HG03108 (cell line): Measurements from ENCODE around the gene HYCC2.
"Not testable (repeated sequence)": the region's sequence is repeated elsewhere in the genome, so short reads cannot be mapped to it uniquely, and the experiment has no call there.

Experiments
- ATAC-seq: cut with Tn5 transposase; IDR thresholded peaks from one replicate; pipeline ENCODE4 v1.9.1; 2021; ENCODE audit warnings: moderate library complexity; ENCODE audit not compliant: unreplicated experiment

The HYCC2 gene

DNA sequence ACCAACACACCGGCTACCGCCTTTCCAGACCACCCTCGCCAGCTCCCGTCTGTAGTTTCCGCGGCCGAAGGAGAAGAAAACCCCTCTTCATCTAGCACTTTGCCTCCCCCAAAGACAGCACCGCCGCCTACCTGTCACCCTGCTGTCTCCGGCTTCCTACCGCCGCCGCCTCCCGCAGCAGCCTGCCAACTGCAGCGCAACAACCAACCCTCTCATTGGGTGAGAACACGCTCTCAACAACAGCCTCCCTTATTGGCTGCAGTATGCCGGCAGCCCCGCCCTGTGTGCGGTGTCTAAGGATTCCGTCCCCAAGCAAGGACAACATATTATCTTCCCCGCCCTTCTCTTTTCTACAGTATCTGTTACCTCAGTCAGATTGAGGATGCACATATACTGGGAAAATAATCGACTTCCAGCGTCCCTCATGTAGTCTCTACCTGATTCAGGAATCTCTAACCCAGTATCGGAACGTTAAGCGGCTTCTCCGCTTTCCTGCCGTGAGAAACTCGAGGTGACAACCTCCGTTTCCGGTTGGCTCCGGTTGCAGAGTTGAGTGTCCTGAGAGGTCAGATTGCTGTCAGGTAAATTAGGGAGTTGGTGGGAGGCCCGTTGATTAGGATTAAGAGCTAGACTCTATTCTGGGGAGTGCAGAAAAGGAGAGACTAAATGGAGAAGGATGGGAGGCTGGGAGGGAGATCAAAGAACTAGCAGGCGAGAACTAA lies at the start of gene HYCC2, which contains the start of gene NDUFB3:
Gene HYCC2, minus strand, starts transcription at position 193 of the 722 bp plus-strand sequence. CDS start 47,662 bp downstream, outside the sequence.
Gene NDUFB3, plus strand, starts transcription at position 523 of the 722 bp plus-strand sequence. CDS start 6,882 bp downstream, outside the sequence.
- peak; percentile 95 for ATAC-seq

DNA sequence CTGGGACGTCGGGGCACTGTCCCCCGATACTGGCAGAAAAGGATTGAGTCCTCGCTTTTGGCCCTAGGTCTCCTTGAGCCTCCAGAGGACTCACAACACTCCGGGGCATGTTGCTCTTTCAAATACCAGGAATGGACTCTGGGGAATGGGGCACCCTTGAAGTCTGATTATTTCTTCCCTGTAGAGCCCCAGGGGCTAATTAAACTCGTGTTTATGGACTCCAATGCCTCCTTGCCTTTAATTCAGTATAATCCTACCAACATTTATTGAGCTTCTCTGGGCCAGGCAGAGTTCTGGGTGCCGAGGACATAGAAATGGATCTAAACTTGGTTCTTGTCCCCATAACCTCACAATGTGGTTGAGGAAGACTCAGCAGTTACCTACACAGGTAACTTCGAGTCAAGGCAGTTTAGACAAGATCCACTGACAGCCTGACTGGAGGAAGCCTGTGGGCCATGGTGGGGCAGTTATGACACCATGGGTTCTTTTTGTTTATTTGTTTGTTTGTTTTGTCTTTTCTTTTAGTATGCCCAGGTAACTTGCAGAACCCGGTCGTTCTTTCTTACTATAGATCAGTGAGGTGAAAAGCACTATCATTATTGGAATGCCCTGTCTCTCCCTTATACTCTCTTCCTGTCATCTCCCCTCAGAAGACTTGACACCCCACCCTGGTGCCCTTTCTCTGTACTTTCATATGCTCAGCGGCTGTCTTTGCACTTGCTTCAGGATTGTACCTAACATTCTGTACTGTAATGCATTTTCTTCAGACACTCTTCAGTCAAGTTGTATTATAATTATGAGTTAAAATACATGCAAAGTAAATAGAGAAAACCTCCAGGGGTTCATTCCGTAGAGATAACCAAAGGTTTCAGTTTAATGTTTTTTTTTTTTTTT lies 47.7 kb upstream of the HYCC2 start:
- ATAC-seq = no peak

- peak; percentile 33 for ATAC-seq
Observed at GRCh38 chr2:201118121-201118960, 46.9 kb upstream of the HYCC2 start.

GRCh38 chr2:201117735-201118094 lies 46.2 kb upstream of the HYCC2 start:
- not testable (repeated sequence) for ATAC-seq

GRCh38 chr2:201116959-201117734 lies 45.7 kb upstream of the HYCC2 start:
- ATAC-seq = no peak

DNA sequence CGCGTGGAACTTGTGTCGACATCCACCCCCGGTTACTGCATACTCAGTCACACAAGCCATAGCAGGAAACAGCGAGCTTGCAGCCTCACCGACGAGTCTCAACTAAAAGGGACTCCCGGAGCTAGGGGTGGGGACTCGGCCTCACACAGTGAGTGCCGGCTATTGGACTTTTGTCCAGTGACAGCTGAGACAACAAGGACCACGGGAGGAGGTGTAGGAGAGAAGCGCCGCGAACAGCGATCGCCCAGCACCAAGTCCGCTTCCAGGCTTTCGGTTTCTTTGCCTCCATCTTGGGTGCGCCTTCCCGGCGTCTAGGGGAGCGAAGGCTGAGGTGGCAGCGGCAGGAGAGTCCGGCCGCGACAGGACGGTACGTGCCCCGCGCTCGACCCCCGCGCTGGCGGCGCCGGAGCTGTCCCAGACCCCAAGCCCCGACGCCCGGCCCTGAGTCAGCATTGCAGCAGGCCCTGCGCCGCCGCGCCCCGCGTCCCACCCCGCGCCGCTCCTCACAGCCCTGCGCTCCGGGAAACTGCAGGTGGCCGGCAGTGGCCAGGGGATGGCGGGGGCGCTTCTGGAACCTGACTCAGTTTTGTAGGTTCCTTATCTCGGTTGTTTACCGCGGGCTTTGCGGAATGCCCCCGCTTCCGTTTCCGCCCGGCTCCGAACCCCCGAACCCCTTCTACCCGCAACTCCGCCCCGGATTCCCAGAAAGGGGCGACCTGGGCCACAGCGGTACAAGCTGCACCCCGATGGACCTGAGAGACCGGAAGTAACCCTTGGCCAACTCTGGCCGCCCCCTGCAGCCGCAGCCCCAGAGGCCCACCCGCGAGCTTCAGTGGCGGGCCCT lies 44.9 kb upstream of the HYCC2 start, which contains the start of gene CFLAR:
Gene CFLAR, plus strand, starts transcription at position 50 of the 844 bp plus-strand sequence. CDS start 13,702 bp downstream, outside the sequence.
- ATAC-seq = peak; percentile 33

DNA sequence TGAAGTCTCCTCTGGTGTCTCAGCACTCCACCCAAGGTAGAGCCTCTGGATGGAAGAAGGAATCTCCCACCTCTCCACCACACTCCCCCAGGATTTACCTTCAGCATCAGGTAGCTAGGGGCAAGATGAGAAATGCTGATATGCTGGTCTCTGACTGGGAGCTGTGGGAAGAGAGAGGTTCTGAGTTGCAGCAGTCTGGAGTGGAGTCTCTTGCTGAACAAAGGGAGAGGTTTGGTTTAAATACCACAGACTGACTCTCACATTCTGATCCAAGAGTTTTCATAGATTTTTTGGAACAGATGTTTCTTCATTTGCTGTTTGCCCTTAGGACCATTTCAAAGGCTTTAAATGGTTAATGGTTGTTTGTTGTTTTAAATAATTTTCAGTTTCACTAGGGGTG lies 43.4 kb upstream of the HYCC2 start:
- no peak for ATAC-seq

- no peak for ATAC-seq
Observed at GRCh38 chr2:201114350-201114749, 42.9 kb upstream of the HYCC2 start.

DNA sequence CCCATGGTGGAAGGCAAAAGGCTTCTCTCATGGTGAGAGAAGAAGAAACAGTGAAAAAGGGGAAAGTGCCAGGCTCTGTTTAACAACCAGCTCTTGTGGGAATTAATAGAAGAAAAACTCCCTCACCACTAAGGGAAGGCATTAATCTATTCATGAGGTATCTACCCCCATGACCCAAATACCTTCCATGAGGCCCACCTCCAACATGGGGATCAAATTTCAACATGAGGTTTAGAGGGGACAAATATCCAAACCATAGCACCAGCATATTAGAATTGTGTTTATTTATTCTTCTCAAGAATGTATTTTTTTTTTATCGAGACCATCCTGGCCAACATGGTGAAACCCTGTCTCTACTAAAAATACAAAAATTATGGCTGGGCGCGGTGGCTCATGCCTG lies 39.6 kb upstream of the HYCC2 start:
- ATAC-seq = no peak

DNA sequence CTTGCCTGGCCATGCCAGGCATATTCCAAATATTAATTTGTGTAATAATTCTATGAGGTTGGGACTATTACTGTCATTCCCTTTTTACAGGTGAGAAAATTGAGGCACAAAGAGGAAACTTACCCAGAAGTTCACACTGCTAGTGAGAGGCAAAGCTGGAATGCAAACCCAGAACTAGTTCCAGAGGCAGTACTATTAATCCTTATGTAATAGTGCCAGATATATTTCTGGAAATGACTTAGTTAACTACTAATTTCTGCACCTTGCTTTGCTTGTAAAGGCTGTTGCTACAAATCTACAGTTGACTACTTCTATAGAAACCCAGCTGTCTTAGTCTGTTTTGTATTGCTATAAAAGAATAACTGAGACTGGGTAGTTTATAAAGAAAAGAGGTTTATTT lies 39.1 kb upstream of the HYCC2 start:
- ATAC-seq = no peak

GRCh38 chr2:201109186-201109585 lies 37.7 kb upstream of the HYCC2 start:
- ATAC-seq = no peak

DNA sequence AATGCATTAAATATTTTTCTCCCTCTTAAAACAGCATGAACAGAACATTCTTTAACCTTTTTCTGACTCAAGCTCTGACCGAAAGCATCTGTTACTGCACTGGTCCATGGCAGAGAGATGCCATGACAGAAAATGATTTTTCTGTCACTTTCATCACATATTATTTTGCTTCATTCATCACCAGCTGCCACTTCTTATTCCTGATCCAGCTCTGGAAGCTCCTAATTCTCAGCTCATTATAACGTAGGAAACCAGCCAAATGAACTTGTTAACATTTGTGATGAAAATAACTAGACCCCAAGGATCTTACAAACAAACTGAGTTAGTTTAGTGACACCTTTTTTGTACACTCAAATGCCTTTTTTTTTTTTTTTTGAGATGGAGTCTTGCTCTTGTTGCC lies 36.9 kb upstream of the HYCC2 start:
- ATAC-seq = no peak

DNA sequence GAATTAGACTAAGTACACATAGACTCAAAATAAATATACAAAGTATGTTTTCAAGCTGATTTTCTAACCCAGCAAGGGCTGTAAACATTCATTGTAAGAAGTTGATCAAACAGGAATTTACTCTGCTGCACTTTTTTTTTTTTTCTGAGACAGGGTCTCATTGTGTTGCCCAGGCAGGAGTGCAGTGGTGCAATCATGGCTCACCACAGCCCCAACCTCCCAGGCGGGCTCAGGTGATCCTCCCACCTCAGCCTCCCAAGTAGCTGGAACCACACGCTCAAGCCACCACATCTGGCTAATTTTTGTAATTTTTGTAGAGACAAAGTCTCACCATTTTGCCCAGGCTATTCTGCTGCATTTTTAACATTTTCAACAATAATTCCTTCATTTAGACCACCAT lies 36.2 kb upstream of the HYCC2 start:
- ATAC-seq = no peak

- ATAC-seq = no peak
Observed at GRCh38 chr2:201105759-201106158, 34.3 kb upstream of the HYCC2 start.

DNA sequence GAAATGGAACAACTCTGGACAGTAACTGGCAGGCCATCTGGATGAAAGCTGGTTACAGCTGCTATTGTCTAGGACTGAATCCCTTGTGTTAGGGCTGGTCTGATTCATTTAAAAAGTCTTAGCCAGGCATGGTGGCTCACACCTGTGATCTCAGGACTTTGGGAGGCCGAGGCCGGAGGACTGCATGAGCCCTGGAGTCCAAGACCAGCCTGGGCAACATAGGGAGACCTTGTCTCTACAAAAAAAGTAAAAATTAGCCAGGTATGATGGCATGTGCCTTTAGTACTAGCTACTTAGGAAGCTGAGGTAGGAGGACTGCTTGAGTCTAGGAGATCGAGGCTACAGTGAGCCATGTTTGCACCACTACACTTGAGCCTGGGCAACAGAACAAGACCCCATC lies 29.0 kb upstream of the HYCC2 start:
- ATAC-seq = no peak

DNA sequence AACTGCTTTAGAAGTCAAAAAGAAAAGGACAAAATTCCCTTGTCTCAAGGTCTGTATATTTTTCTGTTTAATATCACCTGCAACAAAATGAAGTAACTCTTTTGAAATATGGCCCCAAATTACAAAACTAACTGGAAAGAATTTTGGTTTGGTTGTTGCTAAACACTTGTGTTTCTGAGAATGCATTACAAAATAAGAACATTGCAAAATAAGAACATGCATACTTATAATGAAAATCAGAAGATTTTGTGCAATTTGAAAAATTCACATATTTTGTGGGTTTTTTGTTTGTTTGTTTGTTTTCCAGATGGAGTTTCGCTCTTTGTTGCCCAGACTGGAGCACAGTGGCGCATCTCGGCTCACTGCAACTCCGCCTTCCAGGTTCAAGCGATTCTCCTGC lies 22.1 kb upstream of the HYCC2 start:
- no peak for ATAC-seq

- ATAC-seq = no peak
Observed at GRCh38 chr2:201090574-201090973, 19.1 kb upstream of the HYCC2 start.

- ATAC-seq = no peak
Observed at GRCh38 chr2:201084863-201085262, 13.4 kb upstream of the HYCC2 start.

DNA sequence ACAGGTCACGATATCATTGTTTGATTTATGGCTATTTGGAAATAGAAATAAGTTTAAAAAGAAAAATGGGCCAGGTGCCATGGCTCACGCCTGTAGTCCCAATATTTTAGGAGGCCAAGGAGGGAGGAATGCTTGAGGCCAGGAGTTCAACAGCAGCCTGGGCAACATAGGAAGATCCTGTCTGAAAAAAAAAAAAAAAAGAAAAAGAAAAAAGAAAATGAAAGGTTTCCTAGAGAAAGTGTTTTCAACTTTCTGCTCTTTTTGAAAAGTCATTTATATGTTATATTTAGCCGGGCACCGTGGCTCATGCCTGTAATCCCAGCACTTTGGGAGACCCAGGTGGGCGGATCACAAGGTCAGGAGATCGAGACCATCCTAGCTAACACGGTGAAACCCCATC lies 3.5 kb upstream of the HYCC2 start:
- ATAC-seq = no peak
